GM18861 (cell line): Measurements from ENCODE around the gene RHPN2.

Experiments used
- ATAC-seq: cut with Tn5 transposase; IDR thresholded peaks from one replicate; pipeline ENCODE4 v1.9.1; 2021; ENCODE audit not compliant: unreplicated experiment

The RHPN2 gene

DNA sequence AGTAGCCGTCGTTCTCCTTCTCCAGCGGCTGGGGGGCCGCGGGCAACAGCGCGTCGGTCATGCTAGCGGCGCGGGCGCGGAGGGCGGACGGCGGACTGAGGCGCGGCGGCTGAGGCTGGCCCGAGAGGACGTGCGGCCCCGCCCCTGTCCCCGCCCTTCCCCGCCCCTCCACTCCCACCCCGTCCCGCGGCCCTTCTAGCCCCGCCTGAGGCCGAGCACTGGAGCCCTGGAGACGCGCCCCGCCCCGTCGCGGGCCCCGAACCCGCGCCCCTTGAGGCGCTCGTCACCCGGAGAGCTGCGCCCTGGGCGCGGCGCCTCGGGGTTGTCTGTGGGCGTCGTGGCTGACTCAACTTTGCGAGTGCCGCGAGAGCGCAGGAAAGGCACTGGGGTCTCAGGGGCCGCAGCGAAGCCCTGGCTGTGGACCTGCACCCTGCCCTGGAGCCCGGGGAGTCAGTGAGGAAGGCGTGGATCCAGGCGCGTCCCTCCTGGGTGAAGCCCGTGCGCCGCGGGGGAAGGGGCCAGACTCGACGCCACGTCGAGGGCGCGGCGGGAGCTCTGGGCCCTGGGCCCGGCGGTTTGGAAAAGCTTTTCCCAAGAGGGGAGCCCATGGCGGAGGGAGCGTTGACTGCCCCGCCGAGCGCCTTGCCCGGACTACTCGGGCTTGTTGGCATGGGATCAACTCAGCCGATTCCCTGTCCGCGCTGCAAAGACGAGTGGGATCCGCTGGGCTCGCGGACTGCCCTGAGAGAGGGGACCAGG, at the start of gene RHPN2:
TSS of gene RHPN2 (minus strand) at position 97 of the 759 bp plus-strand sequence. CDS start at position 61, 36 bp downstream.
- ATAC-seq = no peak

DNA sequence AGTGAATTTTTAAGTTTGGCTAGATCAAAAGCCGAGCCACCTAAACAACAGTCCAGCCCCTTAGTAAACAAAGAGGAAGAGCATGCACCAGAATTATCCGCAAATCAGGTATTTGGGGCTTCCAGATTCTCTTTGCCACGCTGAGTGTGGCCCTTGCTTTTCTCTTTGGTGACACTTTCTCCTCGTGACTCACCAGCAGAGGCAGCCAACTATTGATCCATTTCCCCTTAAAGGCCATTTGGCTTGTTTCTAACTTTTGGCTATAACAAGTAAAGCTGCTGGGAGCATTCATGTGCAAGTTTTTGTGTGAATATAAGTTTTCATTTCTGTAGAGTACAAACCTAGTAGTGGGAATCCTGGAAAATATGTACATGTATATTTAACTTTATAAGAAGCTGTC, 49.6 kb upstream of the RHPN2 start:
- ATAC-seq = no peak

DNA sequence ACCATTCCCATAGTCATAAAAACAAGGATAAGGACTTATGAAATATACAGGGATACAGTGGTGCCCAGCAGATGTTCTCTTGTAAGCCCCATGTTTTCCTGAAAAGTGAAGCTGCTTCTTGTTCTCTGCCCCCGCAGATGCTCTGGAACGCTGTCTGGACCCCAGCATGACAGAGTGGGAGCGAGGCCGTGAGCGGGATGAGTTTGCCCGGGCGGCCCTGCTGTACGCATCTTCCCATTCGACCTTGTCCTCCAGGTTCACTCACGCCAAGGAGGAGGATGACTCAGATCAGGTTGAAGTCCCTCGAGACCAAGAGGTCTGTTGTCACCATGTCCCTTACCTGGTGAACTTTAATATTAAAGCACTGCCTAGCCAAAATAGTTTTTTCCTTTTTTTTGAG, 46.9 kb upstream of the RHPN2 start:
- no peak for ATAC-seq

DNA sequence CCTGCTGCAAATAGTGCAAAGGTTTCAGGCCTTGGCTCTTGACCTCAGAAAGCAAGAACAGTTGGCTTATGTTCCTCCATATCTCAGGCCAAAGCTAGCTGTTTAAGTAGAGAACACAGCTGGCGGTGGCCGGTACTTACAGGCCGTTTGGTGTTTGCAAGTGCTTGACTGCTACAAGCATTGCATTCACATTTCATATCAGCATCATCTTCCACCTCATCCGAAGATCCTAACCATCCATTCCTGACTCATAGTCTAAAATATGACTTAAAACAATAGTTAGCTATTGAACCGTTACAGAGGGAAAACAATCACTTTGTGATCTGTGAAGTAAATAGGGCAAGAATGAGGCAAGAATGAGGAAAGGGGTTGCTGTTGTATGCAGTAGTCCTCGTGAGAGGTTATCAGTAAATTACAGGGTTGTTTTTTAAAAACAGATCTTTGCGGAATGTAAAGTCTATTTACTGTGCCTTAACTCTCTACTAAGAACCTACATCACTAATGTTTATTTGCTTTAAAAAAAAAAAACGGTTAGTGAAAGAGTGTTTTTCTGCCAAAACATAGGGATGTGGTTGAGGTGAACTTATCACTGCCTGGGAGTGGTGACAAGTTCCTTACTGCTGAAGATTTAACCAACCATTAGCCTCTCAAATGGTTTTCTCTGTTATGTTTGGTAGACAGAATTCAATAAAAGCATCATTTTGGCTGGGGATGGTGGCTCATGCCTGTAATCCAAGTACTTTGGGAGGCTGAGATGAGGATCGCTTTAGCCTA, 45.6 kb upstream of the RHPN2 start:
- no peak for ATAC-seq

DNA sequence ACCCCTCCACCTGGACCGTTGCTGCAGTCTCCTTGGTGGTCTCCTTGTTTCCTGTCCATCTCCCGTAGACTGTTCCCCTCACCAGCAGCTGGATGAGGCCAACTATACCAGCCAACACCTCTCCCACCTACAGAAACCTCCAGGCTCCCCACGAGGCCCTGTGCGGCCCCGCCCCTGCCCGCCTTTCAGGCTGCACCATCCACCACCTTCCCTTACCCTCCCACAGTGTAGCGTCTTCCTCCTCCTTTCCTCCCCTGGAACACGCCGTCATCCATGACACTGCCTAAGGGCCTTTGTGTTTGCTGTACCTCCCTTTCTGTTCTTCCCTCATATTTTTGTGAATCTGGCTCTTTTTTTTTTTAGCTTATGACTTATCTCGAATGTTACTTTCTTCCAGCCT, 43.5 kb upstream of the RHPN2 start:
- no peak for ATAC-seq

DNA sequence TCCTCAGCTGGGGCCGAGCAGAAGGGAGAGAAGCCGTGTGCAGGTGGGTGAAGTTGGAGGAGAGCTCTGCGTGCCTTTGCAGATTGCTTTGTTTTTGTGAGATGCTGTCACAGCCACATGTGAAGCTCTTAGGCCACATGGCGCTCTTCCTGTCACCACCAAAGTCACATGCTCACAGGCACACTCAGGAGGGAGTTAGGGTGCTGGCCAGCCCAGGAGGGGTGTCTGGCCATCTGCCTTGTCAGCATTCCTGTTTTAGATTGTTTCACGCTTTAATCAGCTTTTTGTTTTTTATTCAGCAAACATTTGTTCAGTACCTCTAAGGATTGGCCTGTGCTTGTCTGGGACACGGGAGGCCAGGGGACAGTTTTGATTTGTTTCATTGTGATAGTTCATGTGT, 38.2 kb upstream of the RHPN2 start:
- no peak for ATAC-seq

DNA sequence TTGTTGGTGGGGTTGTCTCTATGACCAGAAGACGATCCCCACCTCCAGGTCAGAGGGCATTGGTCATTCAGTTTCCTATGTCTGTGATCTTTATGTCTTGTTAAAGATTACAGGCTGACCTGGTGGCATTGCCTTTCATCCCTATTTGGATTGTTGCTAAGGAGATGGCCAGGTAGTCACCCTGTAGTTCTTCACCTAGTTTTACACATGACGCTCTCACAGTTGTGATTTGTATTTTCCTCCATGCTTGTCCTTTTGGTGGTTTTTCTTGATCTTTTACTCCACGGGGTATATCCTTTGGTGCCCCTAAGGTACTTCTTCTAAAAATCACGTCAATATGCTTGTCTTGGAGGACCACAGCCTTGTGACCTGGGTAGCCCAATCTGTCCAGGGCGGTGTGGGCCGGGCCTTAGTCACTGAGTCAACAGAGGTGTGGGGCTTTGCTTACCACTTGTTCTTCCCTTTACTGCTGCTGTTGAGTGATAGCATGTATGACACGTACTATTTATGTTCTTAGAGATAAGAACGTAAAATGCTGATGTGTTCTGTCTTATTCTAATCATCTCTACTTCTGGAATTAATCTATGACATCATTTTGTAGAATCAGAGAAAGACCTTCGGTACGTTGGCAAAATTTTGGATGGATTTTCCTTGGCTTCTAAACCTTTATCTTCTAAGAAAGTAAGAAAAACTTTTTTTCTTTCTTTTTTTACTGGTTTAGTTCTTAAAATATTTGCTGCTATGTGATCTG, 36.4 kb upstream of the RHPN2 start:
- ATAC-seq = no peak

DNA sequence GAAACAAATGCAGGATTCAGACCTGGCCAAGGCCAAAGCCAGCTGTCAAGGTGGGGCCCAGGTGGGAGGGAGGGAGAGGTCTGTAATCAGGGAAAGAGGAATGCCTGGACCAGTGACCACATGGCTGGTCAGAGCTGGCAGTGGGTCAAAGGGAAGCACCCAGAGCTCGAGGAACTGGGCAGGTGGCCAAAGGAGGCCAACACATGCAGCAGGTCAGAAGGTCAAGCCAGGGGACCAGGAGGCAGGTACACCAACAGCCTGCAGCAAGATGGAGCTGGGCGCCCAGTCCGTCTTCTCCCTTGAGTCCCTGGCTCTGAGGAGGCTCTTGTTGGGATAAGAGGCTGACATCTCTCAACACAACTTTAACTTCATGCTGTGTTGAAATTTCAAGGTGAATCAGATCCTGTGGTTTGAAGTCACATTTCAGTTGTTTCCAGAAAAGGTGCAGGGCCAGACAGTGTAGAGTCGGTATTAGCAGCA, 33.4 kb upstream of the RHPN2 start:
- ATAC-seq = no peak

DNA sequence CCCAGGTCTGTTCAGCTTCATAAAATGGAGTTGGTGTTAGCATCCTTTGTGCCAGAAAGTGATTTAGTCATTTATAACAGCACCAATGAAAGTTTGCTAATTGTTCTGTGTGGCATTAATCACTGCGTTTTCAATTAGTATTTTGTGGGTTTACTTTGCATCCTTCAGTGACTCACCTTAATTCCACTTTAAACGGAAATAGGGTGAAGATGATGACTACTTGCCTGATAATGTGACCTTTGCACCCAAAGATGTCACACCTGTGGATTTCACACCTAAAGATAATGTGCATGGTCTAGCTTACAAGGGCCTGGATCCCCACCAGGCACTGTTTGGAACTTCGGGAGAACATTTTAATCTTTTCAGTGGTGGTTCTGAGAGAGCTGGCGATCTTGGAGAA, 31.3 kb upstream of the RHPN2 start:
- ATAC-seq = no peak

DNA sequence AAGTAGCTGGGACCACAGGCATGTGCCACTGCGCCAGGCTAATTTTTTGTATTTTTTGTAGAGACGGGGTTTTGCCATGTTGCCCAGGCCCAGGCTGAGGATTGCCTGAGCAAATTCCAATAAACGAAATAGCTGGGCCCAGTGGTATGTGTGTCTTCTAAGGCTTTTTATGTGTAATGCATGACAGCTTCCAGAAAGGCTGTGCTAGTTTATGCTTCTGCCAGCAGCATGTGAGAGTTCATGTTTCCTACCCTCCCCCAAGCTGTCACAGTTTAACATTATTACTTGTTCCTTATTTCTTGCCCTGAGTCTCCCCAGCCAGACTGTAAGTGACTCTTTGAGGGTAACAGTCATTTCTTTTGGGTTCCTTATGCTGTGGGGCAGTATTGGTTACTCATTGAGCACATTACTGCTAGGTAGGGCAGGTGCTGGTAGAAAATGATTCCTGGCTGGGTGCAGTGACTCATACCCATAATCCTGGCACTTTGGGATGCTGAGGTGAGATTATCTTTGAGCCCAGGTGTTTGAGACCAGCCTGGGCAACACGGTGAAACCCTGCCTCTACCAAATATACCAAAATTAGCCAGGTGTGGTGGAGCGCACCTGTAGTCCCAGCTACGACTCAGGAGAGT, 29.9 kb upstream of the RHPN2 start:
- ATAC-seq = no peak

DNA sequence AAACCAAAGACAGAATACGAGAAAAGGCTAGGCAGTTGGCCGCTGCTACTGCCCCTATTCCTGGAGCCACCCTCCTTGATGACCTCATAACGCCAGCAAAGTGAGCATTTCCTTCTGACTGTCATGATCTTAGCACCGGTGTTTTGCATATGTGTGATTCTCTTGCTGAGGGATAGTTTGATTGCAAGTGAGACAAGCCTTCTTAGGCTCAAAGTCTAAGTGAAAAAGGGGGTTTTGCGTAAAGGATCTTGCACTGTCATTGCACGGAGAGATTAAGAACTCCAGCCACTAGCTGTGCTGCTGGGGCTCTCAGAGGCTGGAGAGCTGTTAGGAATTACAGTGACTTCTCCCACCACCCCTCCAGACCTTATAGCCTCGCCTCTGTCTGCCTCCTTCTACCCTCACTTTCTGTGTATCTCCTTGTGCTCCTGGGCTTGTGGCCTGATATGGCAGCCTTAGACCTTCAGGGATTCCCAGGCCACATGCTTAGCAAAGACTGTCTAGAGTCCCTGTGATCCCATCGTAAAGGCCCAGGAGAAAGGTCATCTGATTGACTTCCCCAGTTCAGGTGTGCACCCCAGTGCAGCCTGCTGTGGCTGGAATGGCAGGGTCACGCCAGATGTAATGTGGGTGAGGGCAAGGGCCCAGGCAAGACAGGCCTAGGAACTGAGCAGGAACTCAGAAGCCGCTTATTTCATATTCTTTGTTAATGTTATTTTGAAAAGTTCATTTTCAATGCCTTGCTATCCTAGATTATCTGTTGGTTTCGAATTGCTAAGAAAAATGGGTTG, 28.9 kb upstream of the RHPN2 start:
- ATAC-seq = no peak

DNA sequence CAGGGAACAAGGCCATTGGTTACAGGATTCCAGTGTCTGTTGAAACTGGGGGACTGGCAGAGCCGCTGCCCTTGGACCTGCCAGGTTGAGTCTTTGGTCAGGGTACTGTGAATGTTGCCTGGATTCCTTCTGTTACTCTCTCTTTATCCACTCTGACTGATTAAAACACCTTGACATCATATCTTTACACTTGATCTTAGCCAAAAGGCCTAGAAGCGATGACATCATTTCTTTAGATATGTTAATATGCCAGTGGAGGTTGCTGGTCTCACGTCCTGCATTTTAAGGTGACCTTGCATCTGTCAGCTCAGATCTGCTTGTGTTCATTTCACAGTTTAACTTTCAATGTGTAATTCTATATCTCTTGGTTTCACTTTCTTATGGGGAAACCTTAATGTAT, 25.5 kb upstream of the RHPN2 start:
- ATAC-seq = no peak

DNA sequence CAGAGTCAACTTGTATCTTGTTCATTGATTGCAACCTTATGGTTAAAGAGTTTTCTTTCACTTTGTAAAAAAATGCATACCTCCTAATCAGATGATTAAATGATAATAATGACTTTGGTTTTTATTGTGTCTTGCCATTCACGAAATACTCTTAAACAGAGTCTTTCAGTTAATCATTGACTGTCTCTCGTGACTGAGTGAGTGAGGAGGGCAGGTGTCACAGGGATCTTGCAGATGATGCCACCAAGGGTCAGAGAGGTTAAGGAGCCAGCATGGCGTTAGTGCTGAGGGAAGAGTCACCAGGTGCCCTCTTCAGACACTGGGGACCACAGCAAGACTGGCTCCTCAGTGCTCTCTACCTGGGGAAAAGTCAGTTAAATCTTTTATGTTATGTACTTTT, 24.3 kb upstream of the RHPN2 start:
- no peak for ATAC-seq

DNA sequence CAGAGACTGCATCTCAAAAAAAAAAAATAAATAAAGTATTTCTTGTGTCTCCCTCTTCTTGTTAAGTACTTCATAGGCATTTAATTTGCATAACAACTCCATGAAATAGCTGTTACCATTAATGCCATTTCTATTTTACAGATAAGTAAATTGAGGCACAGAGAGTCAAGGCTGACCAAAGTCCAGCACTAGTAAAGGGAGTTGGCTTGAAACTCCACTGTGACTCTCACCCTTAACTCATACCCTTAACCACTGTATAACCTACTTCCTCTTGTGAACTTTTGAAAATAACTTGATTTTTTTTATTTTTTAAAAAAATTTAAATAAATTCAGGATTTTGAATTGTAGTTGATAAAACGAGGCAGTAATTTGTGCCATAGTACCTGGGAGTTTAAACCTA, 22.3 kb upstream of the RHPN2 start:
- ATAC-seq = no peak

DNA sequence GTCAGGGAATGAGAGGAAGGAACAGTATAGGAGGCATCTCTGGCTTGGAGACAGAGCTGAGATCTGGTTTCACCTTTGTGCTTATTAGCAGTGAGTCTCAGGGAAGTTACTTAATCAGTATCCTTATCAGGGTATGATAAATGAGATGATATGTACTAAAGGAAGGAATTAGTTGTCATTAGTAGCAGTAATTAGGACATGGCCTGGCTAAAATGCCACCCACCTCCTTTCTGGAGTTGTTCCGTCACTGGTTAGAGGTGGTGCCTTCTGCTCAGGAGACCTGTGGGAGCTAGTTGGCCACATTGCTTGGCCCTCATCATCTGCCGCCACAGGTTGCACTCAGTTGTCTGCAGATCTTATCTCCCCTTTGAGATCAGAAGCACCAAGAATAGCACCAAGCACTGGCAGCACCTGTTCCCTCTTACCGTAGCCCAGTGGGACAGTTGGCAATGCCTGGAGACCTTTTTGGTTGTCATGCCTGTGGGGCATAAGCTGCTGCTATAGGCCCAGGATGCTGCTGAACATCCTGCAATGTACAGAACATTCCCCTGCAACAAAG, 21.0 kb upstream of the RHPN2 start:
- ATAC-seq = no peak

DNA sequence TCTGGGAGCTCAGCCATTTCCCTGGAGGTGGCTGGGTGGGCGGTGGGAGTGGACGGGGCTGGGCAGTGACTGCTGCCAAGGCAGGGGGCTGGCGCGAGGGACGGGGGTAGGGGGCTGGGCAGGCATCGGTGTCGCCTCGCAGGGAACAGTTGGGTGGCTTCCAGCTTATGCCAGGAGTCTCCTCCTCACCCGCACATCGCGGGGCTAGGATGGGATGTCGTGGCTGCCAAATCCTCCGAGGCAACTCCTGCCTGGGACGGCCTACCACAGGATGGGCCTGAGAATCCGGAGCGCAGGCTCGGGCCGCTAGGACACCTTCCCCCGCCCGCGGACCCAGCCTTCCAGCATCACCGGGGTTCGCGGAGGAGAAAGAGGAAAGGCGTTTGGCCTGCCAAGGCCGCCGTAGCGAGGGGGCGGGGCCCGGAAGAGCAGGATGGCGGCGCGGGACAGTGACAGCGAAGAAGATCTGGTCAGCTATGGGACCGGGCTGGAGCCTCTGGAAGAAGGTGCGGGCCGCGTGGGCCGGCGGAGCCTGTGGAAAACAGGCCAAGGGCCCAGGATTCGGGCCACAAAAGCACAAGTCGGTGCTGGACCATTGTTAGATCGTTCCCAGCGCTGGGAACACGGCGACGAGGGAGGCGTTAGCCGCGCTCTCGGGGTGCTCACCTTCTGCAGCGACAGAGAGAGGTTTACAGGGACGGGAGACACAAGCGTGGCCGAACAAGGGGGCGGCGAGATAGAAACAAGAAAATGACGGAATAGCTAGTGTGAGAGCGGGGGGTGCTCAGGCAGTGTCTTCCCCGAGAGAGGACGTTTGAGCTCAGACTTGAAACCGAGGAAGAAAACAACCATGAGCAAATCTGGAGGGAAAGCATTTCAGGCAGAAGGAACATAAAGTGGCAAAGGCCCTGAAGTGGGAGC, 16.3 kb upstream of the RHPN2 start, which contains the start of gene GPATCH1:
TSS of gene GPATCH1 (plus strand) at position 421 of the 921 bp plus-strand sequence. CDS start at position 434, 13 bp downstream.
- peak; percentile 65 for ATAC-seq

DNA sequence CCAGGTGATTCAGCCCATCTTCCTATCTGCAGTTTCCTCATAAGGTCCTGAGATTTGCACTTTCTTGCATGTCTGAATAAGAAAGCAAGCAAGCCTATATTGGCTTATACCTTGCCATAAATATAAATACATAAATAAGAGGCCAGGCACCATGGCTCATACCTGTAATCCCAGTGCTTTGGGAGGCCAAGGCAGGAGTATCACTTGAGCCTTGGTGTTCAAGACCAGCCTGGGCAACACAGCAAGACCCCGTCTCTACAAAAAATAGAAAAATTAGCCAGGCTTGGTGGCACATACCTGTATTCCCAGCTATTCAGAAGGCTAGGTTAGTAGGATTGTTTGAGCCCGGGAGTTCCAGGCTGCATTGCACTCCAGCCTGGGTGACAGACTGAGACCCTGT, 10.8 kb upstream of the RHPN2 start:
- ATAC-seq = no peak

DNA sequence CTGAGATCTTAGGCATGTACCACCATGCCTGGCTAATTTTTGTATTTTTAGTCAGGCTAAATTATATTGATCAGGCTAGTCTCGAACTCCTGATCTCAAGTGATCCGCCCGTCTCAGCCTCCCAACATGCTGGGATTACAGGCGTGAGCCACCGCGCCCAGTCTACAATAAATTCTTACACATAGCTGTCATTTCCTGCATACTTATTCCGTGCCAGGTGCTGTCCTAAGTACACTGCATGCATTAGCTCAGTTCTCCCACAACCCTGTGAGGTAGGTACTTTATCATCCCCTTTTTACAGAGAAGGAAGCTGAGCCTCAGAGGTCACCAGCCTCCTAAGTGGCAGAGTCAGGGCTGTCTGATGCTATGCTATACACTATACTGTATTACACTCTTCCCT, 7.2 kb upstream of the RHPN2 start:
- no peak for ATAC-seq

DNA sequence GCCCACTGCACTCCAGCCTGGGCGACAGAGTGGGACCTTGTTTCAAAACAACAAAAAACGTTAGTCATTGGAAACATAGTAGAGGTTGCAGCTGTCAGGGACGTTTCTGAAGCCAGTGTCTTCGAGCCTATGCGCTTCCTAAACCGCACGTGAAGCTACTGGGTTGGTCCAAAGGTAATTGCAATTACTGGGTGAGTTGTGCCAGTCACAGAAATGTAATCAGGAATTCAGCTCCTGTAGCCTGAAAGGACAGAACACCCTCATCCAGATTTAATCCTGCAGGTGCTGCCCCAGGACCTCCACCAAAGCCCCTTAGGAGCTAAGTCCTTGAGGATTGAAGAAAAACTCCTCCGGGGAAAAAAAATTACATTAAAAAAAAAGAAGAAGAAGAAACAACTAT, 2.4 kb upstream of the RHPN2 start:
- no peak for ATAC-seq
